Activated naive CD4-positive, alpha-beta T cell treated with anti-CD3 and anti-CD28 coated beads, Interleukin-2, amount 50 U/mL, for 16 hours (primary cell): ENCODE results near the gene CCDC63.
A peak's percentile ranks its signal among the peaks of the same experiment; 100 is the strongest.

Experiments
- DNase-seq: peaks from one replicate; pipeline ENCODE4 v3.0.0-alpha.2; 2020

The CCDC63 gene

DNA sequence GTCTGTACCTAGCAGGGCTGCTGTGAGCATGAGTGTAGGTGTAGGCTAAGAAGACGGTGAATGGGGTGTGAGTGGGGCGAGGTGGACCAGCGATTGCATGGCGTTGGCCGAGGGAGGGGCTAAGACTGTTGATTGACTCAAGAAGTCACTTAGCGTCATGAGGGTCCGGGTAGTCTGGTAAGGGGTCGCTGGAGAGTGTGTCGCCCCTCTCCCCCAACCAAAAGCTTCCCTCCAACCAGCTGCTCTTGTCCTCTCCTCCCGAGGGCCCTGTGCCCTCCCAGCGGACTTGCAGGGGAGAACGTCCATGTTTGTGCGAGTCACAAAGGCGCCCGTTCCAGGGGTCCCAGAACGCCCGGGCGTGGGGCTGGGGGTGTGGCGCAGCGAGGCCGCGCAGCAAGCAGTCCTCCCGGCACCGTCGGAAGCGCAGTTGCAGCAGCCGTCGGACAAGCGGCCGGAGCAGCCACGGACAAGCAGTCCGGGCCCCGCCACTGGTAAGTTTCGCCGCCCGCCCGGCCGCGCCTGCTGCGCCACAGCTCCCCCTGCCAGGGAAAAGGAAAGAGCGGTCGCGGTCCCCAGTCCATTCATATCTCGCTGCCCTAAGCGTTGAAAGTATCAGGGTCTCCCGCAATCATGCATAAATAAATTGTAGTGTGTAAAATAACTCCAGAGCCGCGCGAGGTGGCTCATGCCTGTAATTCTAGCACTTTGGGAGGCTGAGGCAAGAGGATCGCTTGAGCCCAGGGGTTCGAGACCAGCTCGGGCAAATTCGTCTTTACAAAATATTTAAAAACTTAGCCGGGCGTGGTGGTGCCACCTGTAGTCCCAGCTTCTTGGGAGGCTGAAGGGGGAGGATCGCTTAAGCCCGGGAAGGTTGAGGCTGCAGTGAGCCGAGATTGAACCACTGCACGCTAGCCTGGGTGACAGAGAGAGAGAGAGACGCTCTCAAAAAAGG, at the start of gene CCDC63:
TSS of gene CCDC63 (plus strand) at position 373 of the 952 bp plus-strand sequence. CDS start 5,968 bp downstream, outside the sequence.
- no peak for DNase-seq

DNA sequence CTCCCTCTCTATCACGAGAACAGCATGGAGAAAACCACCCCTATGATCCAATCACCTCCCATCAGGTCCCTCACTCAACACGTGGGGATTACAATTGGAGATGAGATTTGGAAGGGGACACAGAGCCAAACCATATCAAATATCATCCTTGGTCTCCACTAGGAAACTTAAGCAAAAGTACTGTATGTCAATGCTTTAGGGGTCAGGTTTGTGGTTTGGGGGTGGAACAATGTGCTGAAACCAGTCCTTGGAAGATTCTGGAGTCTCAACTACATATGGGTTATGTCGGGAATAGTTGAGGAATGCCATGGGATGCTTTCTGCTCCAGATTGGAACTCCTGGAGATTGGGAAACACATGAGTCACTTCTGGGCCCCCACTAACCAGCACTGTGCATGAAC, 48.3 kb upstream of the CCDC63 start:
- DNase-seq = no peak

DNA sequence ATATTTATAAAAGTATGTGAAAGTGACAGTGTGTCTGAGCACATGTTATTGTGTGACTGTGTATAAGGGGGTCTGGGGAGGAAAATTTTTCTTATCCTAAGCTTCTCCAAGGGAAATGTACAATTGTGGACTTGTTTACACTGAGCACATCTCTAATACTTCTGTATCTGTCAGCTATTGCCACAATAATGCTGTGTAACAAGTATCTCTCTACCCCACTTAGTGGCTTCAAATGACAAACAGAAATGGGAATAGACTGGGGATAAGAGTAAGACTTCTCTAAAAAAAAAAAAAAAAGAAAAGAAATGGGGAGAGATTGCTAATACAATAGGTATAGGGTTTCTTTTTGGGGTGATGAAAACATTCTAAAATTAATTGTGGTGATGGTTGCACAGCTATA, 44.3 kb upstream of the CCDC63 start:
- no peak for DNase-seq

DNA sequence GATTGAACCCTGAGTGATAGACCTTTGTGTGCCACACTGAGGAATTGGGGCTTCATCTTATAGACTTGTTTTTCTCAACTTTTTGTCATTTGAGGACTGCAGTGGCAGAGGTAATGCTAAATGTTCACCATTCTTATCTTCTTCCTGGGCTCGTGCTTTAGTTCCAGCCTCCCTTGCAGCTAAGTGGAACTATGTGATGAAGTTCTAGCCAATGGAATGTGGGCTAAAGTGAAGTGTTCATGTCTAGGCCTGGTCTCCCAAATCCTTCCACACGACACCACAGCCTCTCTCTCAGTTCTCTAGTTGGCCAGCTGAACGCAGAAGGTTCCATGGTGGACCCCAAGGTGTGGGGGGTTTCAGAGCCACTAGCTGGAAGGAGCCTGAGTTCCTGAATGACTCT, 42.4 kb upstream of the CCDC63 start:
- no peak for DNase-seq

DNA sequence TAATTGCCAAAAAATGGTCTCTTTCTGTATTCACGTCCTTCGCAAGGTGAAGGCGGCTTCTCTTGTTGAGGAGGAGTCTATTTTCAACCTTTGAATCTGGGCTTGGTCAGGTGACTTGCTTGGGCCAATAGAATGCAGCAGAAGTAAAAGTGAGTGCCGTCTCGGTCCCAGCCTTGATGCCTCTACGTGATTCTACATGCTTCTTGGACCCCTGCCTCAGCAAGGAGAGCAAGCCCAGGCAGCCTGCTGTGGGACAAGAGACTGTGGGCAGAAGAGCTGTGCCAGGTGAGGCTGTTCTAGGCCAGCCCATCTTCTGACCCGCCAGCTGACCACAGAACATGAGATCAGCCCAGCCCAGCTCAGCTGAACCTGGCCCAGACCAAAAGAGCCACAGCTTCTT, 39.1 kb upstream of the CCDC63 start:
- DNase-seq = no peak

DNA sequence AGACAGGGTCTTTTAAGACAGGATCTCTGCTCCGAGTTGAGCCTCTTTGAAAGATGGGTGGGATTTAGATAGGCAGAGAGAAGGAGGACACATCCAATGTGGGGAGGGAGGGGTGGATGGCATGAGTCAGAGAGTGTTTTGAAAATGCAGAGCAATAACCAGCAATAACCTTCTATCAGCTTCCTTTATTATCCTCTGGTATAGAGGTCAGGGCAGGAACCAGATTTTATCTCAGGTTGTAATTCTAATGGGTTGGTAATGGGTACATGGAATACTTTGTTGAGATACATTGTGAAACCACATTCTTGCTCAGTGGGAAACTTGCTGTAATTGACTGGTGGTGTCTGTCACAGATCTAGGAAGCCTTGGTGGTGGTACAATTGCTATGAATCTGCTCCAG, 37.6 kb upstream of the CCDC63 start:
- no peak for DNase-seq

DNA sequence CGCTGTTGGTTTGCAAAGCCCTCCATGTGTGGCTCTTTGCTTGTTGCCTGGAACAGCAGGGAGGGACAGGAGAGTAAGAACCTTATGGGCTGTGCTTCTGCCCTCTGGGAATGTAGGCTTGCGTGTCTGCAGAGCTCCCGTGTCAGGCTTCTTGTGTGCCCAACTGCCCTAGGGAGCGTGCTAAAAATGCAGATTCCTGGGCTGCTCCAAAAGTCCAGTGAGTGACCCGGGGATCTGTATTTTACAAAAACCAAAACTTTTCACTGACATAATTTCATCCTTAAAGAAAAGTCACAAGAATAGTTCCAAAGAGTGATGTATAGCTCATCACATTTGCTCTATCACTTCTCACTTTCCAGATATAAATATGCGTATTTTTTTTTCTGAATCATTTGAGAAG, 34.8 kb upstream of the CCDC63 start:
- no peak for DNase-seq

DNA sequence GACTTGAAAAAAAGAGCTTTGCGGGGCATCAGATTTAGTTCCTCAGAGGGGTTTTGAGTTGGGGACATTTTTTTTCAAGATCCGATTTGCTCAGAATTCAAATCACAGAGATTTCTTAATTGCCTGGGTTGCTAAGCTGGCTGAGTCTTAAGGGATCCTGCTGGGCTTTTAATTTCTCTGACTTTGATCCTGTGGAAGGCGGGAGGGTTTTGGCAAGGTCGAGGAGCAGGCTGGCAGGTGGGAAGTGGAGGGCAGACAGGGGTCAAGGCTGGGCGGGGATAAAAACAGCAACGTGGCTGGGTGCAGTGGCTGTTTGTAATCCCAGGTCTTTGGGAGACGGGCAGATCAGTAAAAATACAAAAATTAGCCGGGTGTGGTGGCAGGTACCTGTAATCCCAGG, 33.5 kb upstream of the CCDC63 start:
- no peak for DNase-seq

DNA sequence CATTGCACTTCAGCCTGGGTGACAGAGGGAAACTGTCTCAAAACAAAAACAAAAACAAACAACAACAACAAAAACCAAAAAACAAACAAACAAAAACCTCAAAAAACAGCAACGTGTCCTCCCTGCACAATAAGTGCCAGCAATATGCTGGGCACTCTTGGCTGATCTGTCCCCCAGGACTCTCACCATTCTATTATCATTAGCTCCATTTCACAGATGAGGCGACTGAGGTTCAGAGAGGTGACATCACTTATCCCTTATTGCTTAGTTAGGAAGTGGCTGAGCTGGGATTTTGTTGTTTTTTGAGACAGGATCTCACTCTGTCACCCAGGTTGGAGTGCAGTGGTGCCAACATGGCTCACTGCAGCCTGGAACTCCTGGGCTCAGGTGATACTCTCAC, 33.0 kb upstream of the CCDC63 start:
- no peak for DNase-seq

DNA sequence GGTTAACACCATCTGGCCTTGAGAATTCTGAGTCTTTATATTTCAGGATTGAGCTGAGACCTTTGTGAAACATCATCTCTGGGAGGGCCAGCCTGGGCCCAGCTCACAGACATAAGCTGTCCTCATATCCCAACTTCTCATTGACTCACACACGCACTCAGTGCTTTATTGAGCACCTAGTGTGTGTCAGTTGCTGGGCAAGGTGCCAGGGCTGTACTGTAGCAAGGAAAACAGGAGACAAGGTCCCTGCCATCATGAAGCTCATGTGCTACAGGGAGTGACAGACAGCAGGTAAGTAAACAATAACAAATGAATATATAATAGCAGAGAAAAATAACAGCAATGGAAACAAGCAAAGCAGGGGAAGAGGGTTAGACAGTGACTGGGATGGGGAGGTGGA, 30.5 kb upstream of the CCDC63 start:
- no peak for DNase-seq

DNA sequence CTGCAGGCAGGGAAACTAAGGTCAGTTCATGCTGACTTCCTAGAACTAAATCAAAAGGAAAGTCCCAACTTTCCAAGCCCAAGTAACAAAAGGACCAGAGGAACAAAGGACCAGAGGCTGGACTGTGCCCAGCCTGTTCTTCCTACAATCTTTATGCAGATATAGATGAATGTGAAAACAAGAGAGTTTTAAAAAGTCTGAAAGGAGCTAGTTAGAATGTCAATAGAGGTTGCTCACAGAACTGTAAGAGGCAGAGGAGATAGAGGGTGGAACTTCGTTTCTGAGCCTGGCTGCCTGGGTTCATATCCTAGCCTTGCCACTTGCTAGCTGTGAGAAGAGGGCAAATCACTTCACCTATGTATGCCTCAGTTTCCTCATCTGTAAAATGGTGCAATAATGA, 30.0 kb upstream of the CCDC63 start:
- DNase-seq = no peak

DNA sequence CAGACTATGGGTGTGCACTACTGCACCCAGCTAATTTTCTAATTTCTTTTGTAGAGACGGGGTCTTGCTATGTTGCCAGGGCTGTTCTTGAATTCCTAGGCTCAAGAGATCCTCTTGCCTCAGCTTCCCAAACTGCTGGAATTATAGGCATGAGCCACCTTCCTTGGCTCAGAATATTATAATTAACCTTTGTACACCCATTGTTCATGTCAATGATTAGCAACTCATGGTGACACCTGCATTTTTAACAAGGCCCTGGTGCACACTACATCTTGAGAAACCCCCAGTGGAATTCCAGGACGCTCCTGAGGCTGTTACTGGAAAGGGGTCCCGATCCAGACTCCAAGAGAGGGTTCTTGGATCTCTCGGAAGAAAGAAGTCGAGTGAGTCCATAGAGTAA, 28.3 kb upstream of the CCDC63 start:
- no peak for DNase-seq

DNA sequence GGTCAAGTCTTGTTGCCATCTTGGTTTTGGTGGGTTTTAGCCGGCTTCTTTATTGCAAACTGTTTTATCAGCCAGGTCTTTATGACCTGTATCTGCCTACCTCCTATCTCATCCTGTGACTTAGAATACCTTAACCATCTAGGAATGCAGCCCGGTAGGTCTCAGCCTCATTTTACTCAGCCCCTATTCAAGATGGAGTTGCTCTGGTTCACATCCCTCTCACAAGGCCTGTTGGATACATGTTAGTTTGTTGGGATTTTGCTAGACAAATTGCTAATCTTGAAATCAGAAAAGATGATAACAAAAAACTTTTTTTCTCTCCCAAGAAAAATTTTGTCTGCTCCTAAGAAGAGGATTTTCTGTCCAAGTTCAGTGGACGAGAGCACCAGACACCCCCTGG, 27.6 kb upstream of the CCDC63 start:
- DNase-seq = no peak

DNA sequence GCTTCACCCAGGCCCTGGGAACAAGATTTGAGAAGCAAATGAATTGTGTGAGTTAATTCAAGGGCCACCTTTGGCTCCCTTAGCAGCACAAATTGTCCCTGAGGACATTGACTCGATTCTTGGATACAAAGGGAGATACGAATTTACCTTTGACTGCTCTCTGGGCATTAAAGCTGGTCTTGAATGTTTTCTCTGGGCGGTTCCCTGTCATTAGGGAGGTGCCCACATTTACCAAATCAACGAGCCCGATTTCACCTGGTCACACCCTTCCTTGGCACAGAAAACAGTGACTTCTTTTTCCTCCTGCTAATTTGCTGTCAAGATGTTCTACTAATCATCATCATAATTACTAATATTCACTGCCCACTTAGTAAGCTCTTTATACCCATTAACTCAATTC, 27.1 kb upstream of the CCDC63 start:
- no peak for DNase-seq

DNA sequence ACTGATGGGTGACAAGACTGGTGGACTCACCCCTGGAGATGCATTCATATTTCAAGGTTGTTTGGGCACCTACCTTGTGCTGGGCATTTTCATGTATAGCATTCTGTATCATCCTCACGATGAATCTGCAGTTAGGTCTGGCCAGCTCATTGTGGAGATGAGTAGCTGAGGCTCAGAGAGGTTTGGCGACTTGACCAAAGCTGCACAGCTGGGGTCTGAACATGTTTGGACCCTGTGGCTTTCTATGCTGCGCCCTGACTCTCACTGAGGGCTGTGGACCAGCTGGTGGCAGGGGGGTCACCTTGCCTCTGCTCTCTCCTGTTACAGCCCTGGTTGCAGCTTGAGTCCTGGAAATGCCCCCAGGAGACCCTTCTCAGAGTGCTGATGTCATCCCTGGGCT, 24.9 kb upstream of the CCDC63 start:
- DNase-seq = no peak

DNA sequence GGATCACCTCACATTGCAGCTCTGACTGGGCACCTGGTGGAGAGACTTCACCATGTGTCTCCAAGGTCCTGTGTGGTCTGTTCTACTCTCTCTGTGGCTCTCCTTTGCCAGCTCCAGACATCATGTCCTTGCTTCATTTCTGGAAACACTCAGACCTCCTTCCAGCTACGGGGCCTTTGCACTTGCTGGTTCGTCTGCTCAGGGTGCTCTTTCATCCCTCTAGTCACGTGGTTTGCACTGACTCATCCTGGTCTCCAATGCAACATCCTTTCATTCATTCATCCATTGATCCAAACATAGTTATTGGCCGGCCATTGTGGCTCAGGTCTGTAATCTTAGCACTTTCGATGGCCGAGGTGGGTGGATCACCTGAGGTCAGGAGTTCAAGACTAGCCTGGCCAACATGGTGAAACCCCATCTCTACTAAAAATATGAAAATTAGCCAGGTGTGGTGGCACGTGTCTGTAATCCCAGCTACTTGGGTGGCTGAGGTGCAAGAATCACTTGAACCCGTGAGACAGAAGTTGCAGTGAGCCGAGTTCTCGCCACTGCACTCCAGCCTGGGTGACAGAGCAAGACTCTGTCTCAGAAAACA, 23.9 kb upstream of the CCDC63 start:
- DNase-seq = no peak

DNA sequence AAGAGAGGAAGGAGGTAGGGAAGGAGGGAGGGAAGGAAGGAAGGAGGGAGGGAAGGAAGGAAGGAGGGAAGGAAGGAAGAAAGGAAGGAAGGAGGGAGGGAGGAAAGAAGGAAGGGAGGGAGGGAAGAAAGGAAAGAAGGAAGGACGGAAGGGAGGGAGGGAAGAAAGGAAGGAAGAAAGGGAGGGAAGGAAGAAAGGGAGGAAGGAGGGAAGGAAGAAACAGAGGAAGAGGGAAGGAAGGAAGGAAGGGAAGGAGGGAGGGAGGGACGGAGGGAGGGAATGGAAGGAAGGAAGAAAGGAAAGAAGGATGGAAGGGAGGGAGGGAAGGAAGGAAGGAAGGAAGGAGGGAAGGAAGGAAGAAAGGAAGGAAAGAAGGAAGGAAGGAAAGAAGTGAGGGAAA, 22.4 kb upstream of the CCDC63 start:
- DNase-seq = no peak

DNA sequence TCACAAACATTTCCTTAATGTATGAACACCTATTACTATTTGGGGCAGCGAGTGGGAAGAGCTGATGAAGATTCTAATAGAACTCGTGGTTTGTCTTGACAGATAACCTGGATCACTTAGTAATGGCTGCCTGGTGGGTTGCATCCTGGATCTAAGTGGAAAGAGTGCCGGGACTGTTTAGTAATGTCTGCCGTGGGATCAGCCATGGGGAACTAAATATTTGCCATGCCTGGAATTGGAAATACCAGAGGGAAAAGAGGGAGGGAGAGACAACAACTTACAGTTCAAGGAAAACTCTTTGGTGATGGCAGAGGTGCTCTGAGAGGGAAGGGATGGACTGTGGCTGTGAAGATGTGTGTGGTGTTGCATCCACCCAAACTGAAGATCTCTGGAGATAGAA, 21.3 kb upstream of the CCDC63 start:
- DNase-seq = no peak

DNA sequence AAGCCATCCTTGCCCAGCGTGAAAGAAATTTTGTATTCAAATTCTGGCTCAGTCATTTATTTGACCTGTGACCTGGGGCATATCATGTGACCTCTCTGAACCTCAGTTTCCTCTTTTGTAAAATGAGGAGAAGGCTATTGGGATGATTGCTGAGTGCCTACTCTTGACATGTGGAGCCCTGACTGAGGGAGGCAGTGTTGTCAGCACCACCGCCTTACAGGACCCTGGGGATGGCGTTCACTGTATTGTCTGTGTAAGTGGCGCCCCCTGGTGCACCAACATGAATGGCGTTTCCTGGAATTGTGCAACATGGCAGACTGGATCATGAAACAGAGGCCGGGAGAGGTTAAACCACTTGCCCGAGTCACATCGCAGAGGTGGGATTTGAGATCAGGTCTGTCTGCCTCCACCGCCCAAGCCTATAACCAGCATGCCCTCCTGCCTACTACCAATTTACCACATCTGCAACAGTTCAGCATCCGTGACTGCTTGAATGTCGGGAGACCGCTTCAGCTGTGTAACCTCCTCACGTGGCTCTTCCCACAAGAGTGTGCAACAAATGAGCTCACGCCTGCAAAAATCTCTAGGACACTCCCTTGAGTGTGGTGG, 20.1 kb upstream of the CCDC63 start:
- peak; percentile 89 for DNase-seq

DNA sequence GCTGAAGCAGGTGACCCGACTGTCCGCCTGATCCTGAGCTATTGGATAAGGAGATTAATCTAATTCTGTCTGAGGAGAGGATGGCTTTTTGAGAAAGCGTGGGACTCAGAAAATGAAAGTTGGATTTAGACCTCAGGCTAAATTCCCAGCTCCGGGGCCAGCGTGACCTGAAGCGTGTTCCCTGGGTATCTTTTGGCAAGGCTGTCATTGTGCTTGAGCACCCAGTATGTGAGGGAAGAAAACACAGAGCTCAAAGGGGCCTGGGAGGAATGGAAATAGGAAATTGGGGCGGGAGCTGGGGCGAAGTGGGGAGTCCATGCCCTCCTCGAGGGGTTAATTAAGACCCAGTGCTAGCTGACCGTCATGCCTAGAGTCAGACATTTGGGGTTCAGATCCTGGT, 17.5 kb upstream of the CCDC63 start:
- no peak for DNase-seq

DNA sequence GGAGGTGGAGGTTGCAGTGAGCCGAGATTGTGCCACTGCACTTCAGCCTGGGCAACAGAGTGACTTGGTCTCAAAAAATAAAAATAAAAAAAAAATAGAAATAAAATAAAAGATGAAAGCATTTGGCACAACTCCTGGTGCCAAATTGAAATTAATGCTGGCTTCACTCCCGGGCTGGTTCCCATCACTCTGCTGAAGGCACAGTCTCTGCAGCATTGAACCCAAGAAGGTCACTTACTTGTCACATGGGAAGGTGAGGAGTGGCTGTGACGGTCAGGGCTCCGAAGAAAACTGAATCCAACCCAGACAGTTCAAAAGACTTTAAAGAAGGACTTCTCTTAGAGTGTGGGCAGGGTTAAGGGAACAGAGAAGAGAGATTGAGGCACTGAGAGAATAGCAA, 10.5 kb upstream of the CCDC63 start:
- no peak for DNase-seq

DNA sequence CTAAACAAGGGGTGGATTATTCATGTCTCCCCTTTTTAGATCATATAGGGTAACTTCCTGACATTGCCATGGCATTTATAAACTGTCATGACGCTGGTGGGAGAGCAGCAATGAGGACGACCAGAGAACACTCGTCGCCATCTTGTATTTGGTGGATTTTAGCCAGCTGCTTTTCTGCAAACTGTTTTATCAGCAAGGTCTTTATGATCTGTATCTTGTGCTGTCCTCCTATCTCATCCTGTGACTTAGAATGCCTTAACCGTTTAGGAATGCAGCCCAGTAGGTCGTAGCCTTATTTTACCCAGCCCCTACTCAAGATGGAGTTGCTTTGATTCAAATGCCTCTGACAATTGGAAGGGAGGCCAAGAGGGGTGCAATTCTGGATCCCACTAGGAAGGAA, 5.8 kb upstream of the CCDC63 start:
- DNase-seq = no peak

DNA sequence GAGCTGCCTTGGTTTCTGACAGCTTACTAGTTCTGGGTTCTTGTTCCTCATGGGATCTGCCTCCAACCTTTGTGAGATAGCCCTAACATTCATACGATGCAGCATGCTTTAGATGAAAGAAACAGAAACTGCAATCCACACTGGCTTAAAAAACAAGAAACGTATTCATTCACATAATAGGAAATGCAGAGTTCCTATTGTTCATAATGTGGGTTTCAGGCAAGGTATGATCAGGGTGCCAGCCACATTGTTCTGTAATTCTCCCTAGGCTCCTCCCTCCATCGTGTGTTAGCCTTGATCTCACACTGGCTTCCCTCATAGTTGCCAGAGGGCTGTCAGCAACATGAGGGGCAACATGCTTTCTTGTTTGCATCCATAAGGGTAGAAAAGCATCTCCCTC, 2.7 kb upstream of the CCDC63 start:
- no peak for DNase-seq
